Nephron (organoid): ENCODE results near the gene COPZ2.
A peak's percentile ranks its signal among the peaks of the same experiment; 100 is the strongest.

Source experiments
- H3K27ac Mint-ChIP-seq, 3 experiments: 2 replicates each; pipeline ENCODE4 v1.8.0; 2020; ENCODE audit warnings: mixed read lengths in 3 of 3, mild to moderate bottlenecking in 2 of 3, moderate library complexity in 1 of 3
- H3K27me3 Mint-ChIP-seq: 2 replicates; pipeline ENCODE4 v1.8.0; 2021; ENCODE audit warnings: low read depth, mild to moderate bottlenecking, moderate library complexity, mixed read lengths
- H3K36me3 Mint-ChIP-seq: 2 replicates; pipeline ENCODE4 v1.8.0; 2020; ENCODE audit warnings: low read depth, mixed read lengths
- H3K4me1 Mint-ChIP-seq: 2 replicates; pipeline ENCODE4 v1.8.0; 2020; ENCODE audit warnings: mixed read lengths
- H3K4me3 Mint-ChIP-seq, 3 experiments: 2 replicates each; pipeline ENCODE4 v1.8.0; 2020; ENCODE audit warnings: mild to moderate bottlenecking in 3 of 3, mixed read lengths in 3 of 3, moderate library complexity in 2 of 3
- H3K9me3 Mint-ChIP-seq: 2 replicates; pipeline ENCODE4 v1.8.0; 2020; ENCODE audit warnings: mixed read lengths
- CTCF ChIP-seq, 3 experiments: fragments of 200-600 bp; sonication (generic); IDR thresholded peaks; one replicate each; pipeline ENCODE4 v1.5.0; 2021; ENCODE audit warnings: antibody characterized with exemption in 3 of 3; ENCODE audit not compliant: unreplicated experiment in 3 of 3

COPZ2 gene

GRCh38 chr17:48047741-48048383, 10.3 kb upstream of the COPZ2 start, which contains the start of gene NFE2L1:
TSS of gene NFE2L1 (plus strand) at chr17:48048359. CDS start at chr17:48051119, 2,760 bp downstream.
- Mint-ChIP-seq H3K9me3 (no peaks in the 10 kb centered on the region), H3K27me3 (no peaks in the 10 kb centered on the region), H3K36me3 (peaks cover 20% of the 10 kb centered on the region), H3K4me3 (peak within 1 kb of the TSS; percentile 90 to 97 (median 92)), H3K4me1 (peaks cover 60% of the 10 kb centered on the region), H3K27ac (peak within 1 kb of the TSS; percentile 98 to 99 (median 99))
- no peak for TF ChIP-seq CTCF (IDR thresholded peaks at IDR 0.05; ENCODE audit: unreplicated experiment in 3 of 3)

GRCh38 chr17:48047113-48047740, 9.6 kb upstream of the COPZ2 start:
- Mint-ChIP-seq H3K36me3 (peaks cover 14% of the 10 kb centered on the region), H3K27ac (peak overlapping the region; percentile 98 to 99 (median 99)), H3K4me1 (peaks cover 54% of the 10 kb centered on the region), H3K27me3 (no peaks in the 10 kb centered on the region), H3K9me3 (no peaks in the 10 kb centered on the region), H3K4me3 (peak overlapping the region; percentile 90 to 97 (median 92))
- no peak for TF ChIP-seq CTCF (IDR thresholded peaks at IDR 0.05; ENCODE audit: unreplicated experiment in 3 of 3)

- TF ChIP-seq CTCF (IDR thresholded peaks at IDR 0.05; ENCODE audit: unreplicated experiment in 3 of 3), result no peak
- Mint-ChIP-seq H3K4me1 (peaks cover 45% of the 10 kb centered on the region), H3K4me3 (peak overlapping the region; percentile 90 to 97 (median 92)), H3K9me3 (no peaks in the 10 kb centered on the region), H3K27me3 (no peaks in the 10 kb centered on the region), H3K36me3 (peaks cover 6% of the 10 kb centered on the region), H3K27ac (peak overlapping the region; percentile 98 to 99 (median 99))
Observed at GRCh38 chr17:48046296-48046695, 8.7 kb upstream of the COPZ2 start.

GRCh38 chr17:48045316-48046001, 7.9 kb upstream of the COPZ2 start:
- H3K36me3 Mint-ChIP-seq, result peaks cover 1% of the 10 kb centered on the region
- H3K4me1 Mint-ChIP-seq, result peaks cover 38% of the 10 kb centered on the region
- no peak for TF ChIP-seq CTCF (IDR thresholded peaks at IDR 0.05; ENCODE audit: unreplicated experiment in 3 of 3)
- no peaks in the 10 kb centered on the region for H3K27me3 Mint-ChIP-seq
- H3K4me3 Mint-ChIP-seq, result peak overlapping the region; percentile 2 to 97 (median 69)
- H3K27ac Mint-ChIP-seq, result peak overlapping the region; percentile 98 to 99 (median 99)
- H3K9me3 Mint-ChIP-seq, result no peaks in the 10 kb centered on the region

GRCh38 chr17:48044851-48045250, 7.3 kb upstream of the COPZ2 start:
- no peaks in the 10 kb centered on the region for H3K9me3 Mint-ChIP-seq
- H3K4me1 Mint-ChIP-seq, result peaks cover 32% of the 10 kb centered on the region
- no peaks in the 10 kb centered on the region for H3K27me3 Mint-ChIP-seq
- peak overlapping the region; percentile 13 to 97 (median 69) for H3K4me3 Mint-ChIP-seq
- peak overlapping the region in 2 of 3 experiments; percentile 98 to 99 for H3K27ac Mint-ChIP-seq
- no peak for TF ChIP-seq CTCF (IDR thresholded peaks at IDR 0.05; ENCODE audit: unreplicated experiment in 3 of 3)
- H3K36me3 Mint-ChIP-seq, result no peaks in the 10 kb centered on the region
